HepG2 (cell line): ENCODE data around the gene TNFAIP1. TPM values are rescaled to one million over a fixed set of nuclear protein-coding genes. Genes with fewer than 3 reads are reported as not detected.
A peak's percentile ranks its signal among the peaks of the same experiment; 100 is the strongest.

Experiments used
- CCDC6 ChIP-seq: sonication (generic); formaldehyde crosslinking; IDR thresholded peaks from 2 replicates; pipeline ENCODE4 v1.8.1; 2022; ENCODE audit warnings: mild to moderate bottlenecking, missing genetic modification reagents, moderate library complexity
- CENPBD1 ChIP-seq: sonication (generic); formaldehyde crosslinking; IDR thresholded peaks from 2 replicates; pipeline ENCODE4 v1.8.0; 2022; ENCODE audit warnings: missing genetic modification reagents, low read depth, mild to moderate bottlenecking, borderline replicate concordance
- DR1 ChIP-seq: sonication (generic); formaldehyde crosslinking; IDR thresholded peaks from 2 replicates; pipeline ENCODE4 v1.8.0; 2021; ENCODE audit warnings: mild to moderate bottlenecking, missing genetic modification reagents, inconsistent platforms
- ELK4 ChIP-seq: sonication (generic); formaldehyde crosslinking; IDR thresholded peaks from 2 replicates; pipeline ENCODE4 v1.9.0; 2021; ENCODE audit warnings: missing genetic modification reagents, borderline replicate concordance
- GTF2F1 ChIP-seq: fragments of 150-350 bp; IDR thresholded peaks from 2 replicates; pipeline ENCODE4 v1.6.1; 2014; ENCODE audit warnings: low read length
- STAG1 ChIP-seq: sonication (generic); formaldehyde crosslinking; IDR thresholded peaks from 2 replicates; pipeline ENCODE4 v1.4.0; 2020; ENCODE audit warnings: missing genetic modification reagents
- TCF12 ChIP-seq, 2 experiments: fragments of 450-650 bp in 1 of 2; sonication (generic) in 1 of 2; formaldehyde crosslinking in 1 of 2; IDR thresholded peaks; 2 replicates each; pipeline versions ENCODE4 v1.6.1 to v1.8.0; 2017 to 2022; ENCODE audit warnings: antibody characterized with exemption in 1 of 2, mild to moderate bottlenecking in 1 of 2, missing genetic modification reagents in 1 of 2, moderate library complexity in 1 of 2
- ZFY ChIP-seq: sonication (generic); formaldehyde crosslinking; IDR thresholded peaks from 2 replicates; pipeline ENCODE4 v1.4.0; 2020; ENCODE audit warnings: missing genetic modification reagents
- ZNF18 ChIP-seq: sonication (generic); formaldehyde crosslinking; IDR thresholded peaks from 2 replicates; pipeline ENCODE4 v1.8.0; 2022; ENCODE audit warnings: mild to moderate bottlenecking, missing genetic modification reagents; ENCODE audit not compliant: insufficient replicate concordance
- ZNF234 ChIP-seq: sonication (generic); formaldehyde crosslinking; conservative IDR thresholded peaks from 2 replicates; pipeline ENCODE4 v1.5.1; 2020; ENCODE audit warnings: mild to moderate bottlenecking, missing genetic modification reagents
- ZNF264 ChIP-seq: sonication (generic); formaldehyde crosslinking; IDR thresholded peaks from 2 replicates; pipeline ENCODE4 v1.4.0; 2020; ENCODE audit warnings: missing genetic modification reagents
- ZNF431 ChIP-seq: sonication (generic); formaldehyde crosslinking; IDR thresholded peaks from 2 replicates; pipeline ENCODE4 v1.9.0; 2022; ENCODE audit warnings: missing genetic modification reagents, low read depth, mild to moderate bottlenecking, borderline replicate concordance
- ZNF574 ChIP-seq: sonication (generic); formaldehyde crosslinking; IDR thresholded peaks from 2 replicates; pipeline ENCODE4 v1.4.0; 2020; ENCODE audit warnings: missing genetic modification reagents
- ZNF576 ChIP-seq: sonication (generic); formaldehyde crosslinking; IDR thresholded peaks from 2 replicates; pipeline ENCODE4 v1.4.0; 2020; ENCODE audit warnings: mild to moderate bottlenecking, missing genetic modification reagents
- ZNF7 ChIP-seq: IDR thresholded peaks from 2 replicates; pipeline ENCODE4 v1.6.1; 2016; ENCODE audit warnings: missing biosample characterization, missing genetic modification reagents
- ZSCAN21 ChIP-seq: sonication (generic); formaldehyde crosslinking; IDR thresholded peaks from 2 replicates; pipeline ENCODE4 v1.8.0; 2022; ENCODE audit warnings: mild to moderate bottlenecking, missing genetic modification reagents, moderate library complexity, borderline replicate concordance
- ZZZ3 ChIP-seq: sonication (generic); formaldehyde crosslinking; IDR thresholded peaks from 2 replicates; pipeline ENCODE4 v1.4.0; 2020; ENCODE audit warnings: missing genetic modification reagents, mild to moderate bottlenecking, borderline replicate concordance
- polyA plus RNA-seq, 8 experiments: library from polyadenylated mRNA; depleted of rRNA in 3 of 8; stranded (reverse) in 7 of 8; unstranded in 1 of 8; fragments of >200 nt; fragmentation: Illumina TruSeq in 4 of 8; extraction: Trizol in 4 of 8; gene quantifications; 2 replicates each; pipeline versions ENCODE4 v1.2.1 to v1.2.3, GENCODE V29; 2011 to 2016; ENCODE audit warnings: low read depth in 4 of 8, missing spikeins in 1 of 8, mixed read lengths in 1 of 8; ENCODE audit not compliant: insufficient read depth in 1 of 8
- total RNA-seq, 5 experiments: library from RNA; depleted of rRNA; stranded (reverse); fragments of >200 nt; fragmentation: Illumina TruSeq; extraction: Trizol; gene quantifications; 2 replicates each; pipeline ENCODE4 v1.2.3, GENCODE V29; 2016; ENCODE audit warnings: low read depth in 1 of 5
- TF ChIP-seq, protein P1 (sequence below): sonication (generic); formaldehyde crosslinking; IDR thresholded peaks from 2 replicates; pipeline ENCODE4 v1.5.0; 2020; ENCODE audit warnings: missing genetic modification reagents
- TF ChIP-seq, protein P2 (sequence below): sonication (generic); formaldehyde crosslinking; IDR thresholded peaks from 2 replicates; pipeline ENCODE4 v1.4.0; 2020; ENCODE audit warnings: mild to moderate bottlenecking, missing genetic modification reagents

TNFAIP1 gene
- total and polyA plus RNA-seq, 2 of the 13 experiments (the other 11 are each of a cell fraction or from before 2014, with no cell fraction given), result 17.5 to 40.6 TPM

DNA sequence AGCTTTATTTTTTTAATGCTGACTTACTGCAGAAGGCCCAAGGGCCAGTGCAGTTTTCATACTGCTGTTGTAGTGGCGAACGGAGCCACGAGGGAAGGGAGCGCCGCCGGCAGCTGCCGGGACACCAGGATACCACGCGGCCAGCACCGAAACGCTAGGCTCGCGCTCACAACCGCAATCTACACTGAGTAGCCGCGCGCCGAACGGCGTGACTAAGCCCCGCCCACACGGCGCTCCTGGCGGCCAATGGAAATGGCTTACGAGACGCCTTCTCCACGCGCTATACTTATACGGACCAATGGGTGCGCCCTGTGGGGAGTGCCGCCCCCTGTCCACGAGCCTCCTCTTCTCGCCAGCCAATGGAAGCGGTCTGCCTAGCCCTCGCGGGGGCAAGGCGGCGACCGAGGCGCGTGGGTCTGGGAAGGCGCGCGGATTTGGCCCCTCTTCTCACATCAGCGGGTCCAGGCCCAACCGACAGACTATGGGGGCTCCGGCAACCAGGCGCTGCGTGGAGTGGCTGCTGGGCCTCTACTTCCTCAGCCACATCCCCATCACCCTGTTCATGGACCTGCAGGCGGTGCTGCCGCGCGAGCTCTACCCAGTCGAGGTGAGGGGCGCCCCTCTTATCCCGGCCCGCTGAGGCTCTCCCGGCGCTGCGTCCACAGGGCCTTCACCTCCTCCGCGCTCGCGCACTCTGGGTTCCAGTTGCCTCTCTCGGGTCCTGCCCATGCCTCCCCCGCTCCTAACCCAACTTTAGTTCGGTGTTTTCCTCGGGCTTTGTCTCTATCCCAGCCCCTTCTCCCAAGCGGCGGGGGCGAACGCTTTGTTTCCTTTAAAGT, 16.6 kb upstream of the TNFAIP1 start, which contains the start of gene TMEM97 (continued):
- TF ChIP-seq TCF12 (IDR thresholded peaks at IDR 0.05) (no peak), TCF12 (CRISPR knock-in tag; IDR thresholded peaks at IDR 0.05) (no peak), ZNF576 (CRISPR knock-in tag) (no peak), GTF2F1 (no peak), ZNF234 (0 out of 2 replicates have a peak, but pooled peaks have one; percentile 11), ZNF7 (CRISPR knock-in tag) (no peak), ZNF574 (CRISPR knock-in tag) (peak; percentile 71), STAG1 (0 out of 2 replicates have a peak, but pooled peaks have one; percentile 7), ZNF18 (CRISPR knock-in tag) (peak; percentile 81), ELK4 (0 out of 2 replicates have a peak, but pooled peaks have one; percentile 13), ZSCAN21 (CRISPR knock-in tag) (peak; percentile 97), CCDC6 (CRISPR knock-in tag) (peak; percentile 67; the same call in 1 of the 2 replicates), ZNF264 (CRISPR knock-in tag) (0 out of 2 replicates have a peak, but pooled peaks have one; percentile 45), ZZZ3 (CRISPR knock-in tag) (peak; percentile 67; the same call in 1 of the 2 replicates), DR1 (peak; percentile 82; the same call in 1 of the 2 replicates), ZNF431 (CRISPR knock-in tag) (no peak), CENPBD1 (CRISPR knock-in tag) (peak; percentile 67; the same call in 1 of the 2 replicates), ZFY (CRISPR knock-in tag) (peak; percentile 90)
- TF ChIP-seq, protein P1, sequence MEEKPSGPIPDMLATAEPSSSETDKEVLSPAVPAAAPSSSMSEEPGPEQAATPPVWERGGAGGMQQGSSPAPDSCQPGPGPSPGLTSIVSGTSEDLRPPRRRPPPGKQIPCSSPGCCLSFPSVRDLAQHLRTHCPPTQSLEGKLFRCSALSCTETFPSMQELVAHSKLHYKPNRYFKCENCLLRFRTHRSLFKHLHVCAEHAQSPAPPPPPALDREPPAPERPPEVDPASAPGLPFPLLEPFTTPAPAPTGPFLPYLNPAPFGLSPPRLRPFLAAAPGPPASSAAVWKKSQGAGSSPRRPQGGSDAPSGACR, result peak; percentile 82; the same call in 1 of the 2 replicates
- TF ChIP-seq, protein P2, sequence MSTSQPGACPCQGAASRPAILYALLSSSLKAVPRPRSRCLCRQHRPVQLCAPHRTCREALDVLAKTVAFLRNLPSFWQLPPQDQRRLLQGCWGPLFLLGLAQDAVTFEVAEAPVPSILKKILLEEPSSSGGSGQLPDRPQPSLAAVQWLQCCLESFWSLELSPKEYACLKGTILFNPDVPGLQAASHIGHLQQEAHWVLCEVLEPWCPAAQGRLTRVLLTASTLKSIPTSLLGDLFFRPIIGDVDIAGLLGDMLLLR (CRISPR knock-in tag), result peak; percentile 71; the same call in 1 of the 2 replicates
